NOMO-1 (cell line): ENCODE data around the gene MRPS31.

Experiments used
- DNase-seq, 2 experiments: peaks; one replicate each; lab custom pipeline; 2025; ENCODE audit not compliant: unreplicated experiment in 2 of 2; lab: John Stamatoyannopoulos, UW

MRPS31 gene

GRCh38 chr13:40770934-40771618 lies at the start of gene MRPS31:
Gene MRPS31 (minus strand): TSS chr13:40771190. CDS start chr13:40771136, 54 bp downstream.
- DNase-seq = peak; percentile 96 to 98

GRCh38 chr13:40819797-40820315 lies 48.9 kb upstream of the MRPS31 start:
- no peak for DNase-seq

GRCh38 chr13:40818926-40819325 lies 47.9 kb upstream of the MRPS31 start:
- DNase-seq = no peak

GRCh38 chr13:40814803-40815202 lies 43.8 kb upstream of the MRPS31 start:
- no peak for DNase-seq

- peak; percentile 12 to 30 for DNase-seq
Observed at GRCh38 chr13:40813667-40814454, 42.9 kb upstream of the MRPS31 start.

GRCh38 chr13:40812724-40813445 lies 41.9 kb upstream of the MRPS31 start:
- DNase-seq = no peak

GRCh38 chr13:40812102-40812501 lies 41.1 kb upstream of the MRPS31 start:
- peak; percentile 51 to 84 for DNase-seq

GRCh38 chr13:40809471-40809870 lies 38.5 kb upstream of the MRPS31 start:
- DNase-seq = no peak

- DNase-seq = no peak
Observed at GRCh38 chr13:40806241-40806640, 35.3 kb upstream of the MRPS31 start.

- no peak for DNase-seq
Observed at GRCh38 chr13:40803316-40803715, 32.3 kb upstream of the MRPS31 start.

- DNase-seq = no peak
Observed at GRCh38 chr13:40801255-40802217, 30.5 kb upstream of the MRPS31 start.

GRCh38 chr13:40800559-40800958 lies 29.6 kb upstream of the MRPS31 start:
- DNase-seq = no peak

- DNase-seq = no peak
Observed at GRCh38 chr13:40799508-40799907, 28.5 kb upstream of the MRPS31 start.

- DNase-seq = no peak
Observed at GRCh38 chr13:40798380-40798779, 27.4 kb upstream of the MRPS31 start.

GRCh38 chr13:40796649-40797048 lies 25.7 kb upstream of the MRPS31 start:
- DNase-seq = no peak

- DNase-seq = no peak
Observed at GRCh38 chr13:40794414-40795368, 23.7 kb upstream of the MRPS31 start.

GRCh38 chr13:40793339-40793738 lies 22.3 kb upstream of the MRPS31 start:
- DNase-seq = no peak

GRCh38 chr13:40792284-40793051 lies 21.5 kb upstream of the MRPS31 start:
- DNase-seq = no peak
